GM21381 (cell line): ENCODE results near the gene VWA7.
"Not testable (repeated sequence)": the region's sequence is repeated elsewhere in the genome, so short reads cannot be mapped to it uniquely, and the experiment has no call there.

Experiments
- ATAC-seq: cut with Tn5 transposase; IDR thresholded peaks from one replicate; pipeline ENCODE4 v1.9.1; 2021; ENCODE audit warnings: mild to moderate bottlenecking, moderate library complexity; ENCODE audit not compliant: unreplicated experiment

Gene VWA7

DNA sequence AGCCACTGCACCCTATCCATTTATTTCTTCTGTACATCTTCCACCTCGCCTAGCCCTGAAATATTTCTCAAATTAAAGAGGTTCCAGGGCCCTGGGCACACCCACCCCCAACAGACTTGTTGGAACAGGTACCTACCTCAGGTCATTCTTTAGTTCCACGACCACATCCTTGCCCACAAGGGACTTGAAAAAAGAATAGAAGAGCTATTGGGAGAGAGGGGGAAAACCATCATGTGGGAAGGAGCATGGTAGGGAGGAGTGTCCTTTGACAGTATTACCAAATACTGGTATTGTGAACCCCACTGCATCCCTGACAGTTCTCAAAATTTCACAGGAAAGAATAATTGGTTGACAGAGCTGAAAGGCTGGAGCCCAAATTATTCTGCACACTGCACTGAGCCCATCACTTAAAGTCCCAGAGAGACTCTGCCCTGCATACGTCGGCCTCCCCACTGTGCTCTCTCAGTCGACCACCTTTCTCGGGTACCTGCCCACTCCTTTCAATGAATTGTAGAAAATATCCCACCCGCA lies 28.9 kb upstream of the VWA7 start:
- ATAC-seq: no peak

DNA sequence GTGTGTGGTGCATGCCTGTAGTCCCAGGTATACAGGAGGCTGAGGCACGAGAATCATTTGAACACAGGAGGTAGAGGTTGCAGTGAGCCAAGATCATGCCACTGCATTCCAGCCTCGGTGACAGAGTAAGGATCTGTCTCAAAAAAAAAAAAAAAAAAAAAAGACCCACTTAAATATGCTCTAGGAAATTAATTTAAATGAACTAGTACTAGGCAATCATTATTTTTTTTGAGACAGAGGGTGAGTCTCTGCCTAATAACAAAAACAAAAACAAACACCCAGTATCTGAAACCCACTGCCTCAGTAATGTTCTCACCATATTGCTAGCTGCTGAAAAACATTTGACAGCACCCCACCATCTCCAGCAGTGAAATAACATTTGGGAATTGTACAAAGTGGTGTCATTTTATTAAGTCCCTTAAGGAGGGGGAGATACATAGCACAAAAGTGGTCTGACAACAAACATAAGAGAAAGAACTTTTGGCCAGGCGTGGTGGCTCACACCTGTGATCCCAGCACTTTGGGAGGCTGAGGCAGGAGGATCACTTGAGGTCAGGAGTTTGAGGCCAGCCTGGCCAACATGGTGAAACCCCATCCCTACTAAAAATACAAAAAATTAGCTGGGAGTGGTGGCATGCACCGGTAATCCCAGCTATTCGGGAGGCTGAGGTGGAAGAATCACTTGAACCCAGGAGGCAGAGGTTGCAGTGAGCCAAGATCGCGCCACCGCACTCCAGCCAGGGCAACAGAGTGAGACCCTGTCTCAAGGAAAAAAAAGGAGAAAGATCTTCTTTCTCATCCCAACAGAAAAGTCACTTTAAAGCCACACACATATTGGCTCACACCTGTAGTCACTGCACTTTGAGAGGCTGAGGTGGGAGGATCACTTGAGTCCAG lies 24.2 kb upstream of the VWA7 start:
- ATAC-seq: not testable (repeated sequence)

DNA sequence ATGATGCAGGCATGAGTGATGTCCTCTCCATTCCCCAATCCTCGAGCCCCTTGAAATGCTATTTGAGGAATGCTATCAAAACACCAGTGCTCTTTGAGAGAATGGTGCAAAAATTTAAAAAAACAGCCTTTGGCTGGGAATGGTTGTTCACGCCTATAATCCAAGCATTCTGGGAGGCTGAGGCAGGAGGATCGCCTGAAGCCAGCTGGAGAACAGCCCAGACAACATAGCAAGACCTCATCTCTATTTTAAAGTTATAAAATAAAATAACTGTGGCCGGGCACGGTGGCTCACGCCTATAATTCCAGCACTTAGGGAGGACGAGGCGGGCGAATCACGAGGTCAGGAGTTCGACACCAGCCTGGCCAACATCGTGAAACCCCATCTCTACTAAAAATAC lies 22.7 kb upstream of the VWA7 start:
- no peak for ATAC-seq

DNA sequence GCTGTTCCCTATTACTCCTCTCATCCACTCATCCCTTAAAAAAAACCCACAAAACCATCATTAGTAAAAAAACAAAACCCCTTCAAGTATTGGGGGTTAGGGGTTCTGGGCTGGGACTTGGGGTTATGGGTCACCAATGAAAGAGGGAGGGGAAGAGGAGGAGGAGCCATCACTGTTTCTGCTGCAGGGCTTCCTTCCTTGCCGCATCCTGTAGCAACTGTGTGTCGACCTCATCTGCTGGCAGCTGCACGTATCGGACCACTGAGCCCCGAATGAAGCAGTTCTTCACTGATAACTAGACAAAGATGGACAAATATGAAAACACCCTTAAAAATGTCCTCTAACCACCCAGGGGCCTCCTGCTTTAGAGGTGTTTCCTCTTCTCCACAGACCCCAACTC lies 20.5 kb upstream of the VWA7 start:
- no peak for ATAC-seq

DNA sequence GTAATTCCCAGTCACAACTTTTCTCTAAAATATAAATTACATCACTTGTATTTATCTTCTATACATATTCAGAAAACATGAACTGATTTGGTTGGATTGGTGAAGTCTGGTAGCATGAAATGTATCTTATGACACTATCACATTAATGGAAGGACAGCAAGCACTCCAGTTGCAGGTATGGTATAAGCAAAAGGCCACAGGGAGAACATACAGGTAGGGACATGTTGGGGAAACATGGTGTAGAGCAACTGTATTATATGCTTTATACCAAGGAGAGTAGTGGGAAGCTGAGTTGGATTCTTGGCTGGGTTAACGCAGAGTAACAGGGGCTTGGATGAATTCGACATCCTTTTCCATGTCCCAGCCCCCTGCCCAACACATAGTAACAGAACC lies 19.9 kb upstream of the VWA7 start:
- ATAC-seq: no peak

DNA sequence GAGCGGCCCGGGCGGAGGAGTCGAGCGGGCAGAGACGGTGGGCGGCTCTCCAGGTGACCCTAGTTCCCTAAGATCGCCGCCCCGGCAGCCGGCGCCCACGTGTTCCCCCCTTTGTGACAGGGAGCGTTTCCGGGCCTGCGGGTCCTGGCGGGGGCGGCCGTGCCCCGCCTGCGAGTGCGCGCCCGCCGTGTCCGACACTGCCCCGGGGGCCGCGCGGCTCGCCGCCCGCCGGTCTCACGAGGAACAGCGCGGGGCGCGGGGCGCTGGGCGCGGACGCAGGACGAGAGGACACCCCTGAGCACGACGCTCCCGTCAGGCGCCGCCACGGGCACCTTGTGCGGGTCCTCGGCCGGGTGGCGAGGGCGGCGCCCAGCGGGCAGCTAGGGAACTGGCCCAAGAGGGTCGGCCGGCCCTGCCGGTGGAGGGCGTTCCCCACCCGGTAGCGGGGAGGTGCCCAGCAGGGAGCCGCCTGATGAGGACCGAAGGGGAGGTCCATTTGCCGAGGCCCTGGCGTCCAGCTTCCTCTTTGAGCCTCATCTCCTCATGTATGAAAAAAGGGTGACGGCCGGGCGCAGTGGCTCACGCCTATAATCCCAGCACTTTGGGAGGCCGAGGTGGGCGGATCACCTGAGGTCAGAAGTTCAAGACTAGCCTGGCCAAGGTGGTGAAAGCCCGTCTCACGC lies 18.6 kb upstream of the VWA7 start, which contains the start of gene VARS1:
Gene VARS1 (minus strand): TSS at position 137 of the 683 bp plus-strand sequence. CDS start 535 bp downstream, outside the sequence.
- ATAC-seq: peak; percentile 80

- ATAC-seq: peak; percentile 10
These were observed 17.9 kb upstream of the VWA7 start for GRCh38 chr6:31794866-31795615.

GRCh38 chr6:31794294-31794865 lies 17.3 kb upstream of the VWA7 start:
- no peak for ATAC-seq

DNA sequence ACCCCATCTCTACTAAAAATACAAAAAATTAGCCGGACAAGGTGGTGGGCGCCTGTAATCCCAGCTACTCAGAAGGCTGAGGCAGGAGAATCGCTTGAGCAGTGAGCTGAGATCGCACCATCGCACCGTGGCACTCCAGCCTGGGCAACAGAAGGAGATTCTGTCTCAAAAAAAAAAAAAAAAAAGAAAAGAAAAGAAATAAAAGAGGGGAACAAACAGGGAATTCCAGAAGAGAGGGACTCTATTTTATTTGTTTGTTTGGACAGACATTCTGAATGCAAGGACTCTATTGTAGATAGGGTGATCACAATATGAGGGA lies 16.8 kb upstream of the VWA7 start:
- ATAC-seq: not testable (repeated sequence)

GRCh38 chr6:31792761-31793171 lies 15.6 kb upstream of the VWA7 start:
- no peak for ATAC-seq

- no peak for ATAC-seq
These were observed 14.9 kb upstream of the VWA7 start for GRCh38 chr6:31792090-31792374.

- ATAC-seq: no peak
These were observed 14.4 kb upstream of the VWA7 start for GRCh38 chr6:31791324-31792089.

- ATAC-seq: no peak
These were observed 8.3 kb upstream of the VWA7 start for GRCh38 chr6:31785475-31785874.

DNA sequence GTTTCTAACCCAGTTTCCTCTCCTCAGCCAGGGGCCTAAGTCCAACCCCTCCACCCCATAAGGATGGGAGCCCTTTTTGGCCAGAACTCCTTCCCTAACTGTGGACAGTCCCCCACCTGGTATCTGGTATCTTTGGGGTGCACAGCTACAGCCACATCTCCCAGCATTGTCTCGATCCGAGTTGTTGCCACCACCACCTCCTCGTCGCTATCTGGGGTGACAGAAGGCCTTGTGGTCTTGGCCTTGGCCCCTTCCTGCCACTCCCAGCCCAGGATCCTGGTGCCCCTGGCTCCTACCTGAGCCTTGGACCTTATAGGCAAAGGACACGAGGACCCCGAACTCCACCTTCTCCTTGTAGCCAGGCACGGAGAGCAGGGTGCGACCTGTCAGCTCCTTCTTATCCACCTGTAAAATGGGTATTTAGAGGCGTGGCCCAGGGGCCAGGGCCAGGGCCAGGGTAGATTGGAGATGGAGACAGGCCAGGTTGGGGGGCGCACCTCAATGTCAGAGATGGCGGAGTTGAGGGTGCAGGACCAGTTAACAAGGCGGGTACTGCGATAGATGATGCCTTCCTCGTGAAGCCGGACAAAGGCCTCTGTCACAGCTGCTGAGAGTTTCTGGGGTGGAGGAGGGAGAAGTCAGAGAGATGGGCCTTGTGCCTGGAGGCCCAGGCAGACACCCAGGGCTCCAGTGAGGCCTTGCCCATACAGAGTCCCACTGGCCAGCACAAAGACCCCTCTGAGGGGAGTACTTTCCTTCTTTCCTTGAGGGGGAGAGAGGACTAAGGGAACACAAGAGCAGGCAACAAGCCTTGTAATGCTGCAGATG lies 7.2 kb upstream of the VWA7 start:
- ATAC-seq: no peak

DNA sequence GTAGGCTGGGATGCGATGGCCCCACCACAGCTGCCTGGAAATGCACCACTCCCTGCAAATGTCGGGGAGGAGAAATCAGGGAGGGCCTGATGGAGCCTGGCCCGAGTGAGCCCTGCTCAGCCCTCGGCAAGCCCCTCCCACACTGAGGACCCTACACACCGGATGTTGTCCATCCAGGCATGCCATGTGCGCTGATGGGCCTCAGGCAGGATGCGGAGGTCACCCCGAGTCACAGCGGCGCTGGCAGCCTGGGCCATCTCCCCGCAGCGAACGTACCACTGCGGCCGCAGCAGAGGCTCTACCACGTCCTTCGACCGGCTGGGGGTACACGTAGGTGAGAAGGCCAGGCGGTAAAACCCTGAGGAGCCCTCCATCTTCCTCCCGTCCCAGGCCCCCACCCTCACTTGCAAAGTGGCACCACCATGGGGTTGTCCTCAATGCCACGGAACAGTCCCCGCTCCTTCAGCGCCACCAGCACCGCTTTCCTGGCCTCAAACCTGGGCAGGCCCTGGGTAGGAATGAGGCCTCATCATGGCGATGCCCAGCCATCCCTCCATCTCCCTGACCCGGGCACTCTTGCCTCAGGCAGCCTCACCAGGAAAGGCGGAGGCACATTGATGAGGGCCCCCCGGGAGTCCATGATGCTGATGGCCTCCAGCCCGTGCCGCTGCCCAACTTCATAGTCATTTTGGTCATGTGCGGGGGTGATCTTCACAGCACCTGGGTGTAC lies 5.2 kb upstream of the VWA7 start:
- ATAC-seq: no peak

DNA sequence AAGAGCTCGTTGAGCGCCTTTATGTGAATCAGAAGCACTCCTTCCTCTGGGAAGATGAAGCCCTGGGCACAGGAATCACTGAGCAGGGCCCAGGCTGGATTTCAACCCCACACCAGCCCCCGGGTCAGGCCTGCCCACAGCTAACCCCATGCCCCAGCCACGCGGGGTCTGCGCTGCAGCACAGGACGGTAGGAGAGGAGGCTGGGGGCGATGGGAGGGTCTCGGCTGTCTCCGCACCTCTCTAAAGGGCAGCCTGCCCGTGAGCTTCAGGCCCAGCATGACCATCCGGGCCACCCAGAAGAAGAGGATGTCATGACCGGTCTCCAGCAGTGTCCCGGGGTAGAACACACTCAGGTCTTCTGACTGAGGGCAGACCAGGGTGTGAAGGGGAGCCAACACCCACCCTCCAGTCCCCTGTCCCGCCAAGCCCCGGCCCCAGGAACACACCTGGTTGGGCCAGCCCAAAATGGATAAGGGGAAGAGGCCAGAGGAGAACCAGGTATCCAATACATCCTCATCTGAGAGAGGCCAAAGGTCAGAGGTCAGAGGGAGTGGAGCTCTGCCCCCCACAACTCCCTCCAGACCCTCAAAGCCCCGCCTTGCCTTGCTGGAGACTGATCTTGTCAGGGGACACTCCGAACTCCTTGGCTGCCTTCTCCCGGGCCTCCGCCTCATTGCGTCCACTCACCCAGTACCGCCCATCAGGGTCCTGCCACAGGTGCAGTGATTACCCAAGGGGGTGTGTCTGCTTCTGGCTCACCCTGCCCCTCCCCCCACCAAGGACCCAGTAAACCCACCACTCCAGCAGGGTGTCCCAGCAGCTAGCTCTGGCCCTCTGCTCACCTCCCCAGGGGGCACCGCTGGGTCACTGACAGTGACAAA lies 4.4 kb upstream of the VWA7 start:
- no peak for ATAC-seq

GRCh38 chr6:31780507-31781243 lies 3.5 kb upstream of the VWA7 start:
- ATAC-seq: no peak
